Measurements from ENCODE around the gene SLU7. TPM values are rescaled to one million over a fixed set of nuclear protein-coding genes. Genes with fewer than 3 reads are reported as not detected.

The SLU7 gene
- total and polyA plus RNA-seq, 2 donors (not counting 3 experiments of a cell fraction or from before 2014, with no cell fraction given) = 10.2 to 48.2 TPM

GRCh38 chr5:160384681-160385080 lies 34.2 kb downstream of the SLU7 start:
- Histone ChIP-seq H3K36me3 (ENCODE audit: control insufficient read depth in 2 of 2, extremely low read depth in 1 of 2, insufficient read depth in 2 of 2, low read length in 2 of 2) (no peaks in the 10 kb centered on the region), H3K9me3 (replicated peaks; ENCODE audit: control insufficient read depth, insufficient read depth, low read length) (no peaks in the 10 kb centered on the region), H3K27me3 (ENCODE audit: control insufficient read depth in 2 of 2, insufficient read depth in 2 of 2, low read length in 2 of 2) (peaks cover 6 to 10% of the 10 kb centered on the region in 2 experiments), H3K4me2 (ENCODE audit: insufficient read depth, low read length) (no peak overlapping the region), H3K4me1 (ENCODE audit: control insufficient read depth, extremely low read depth, insufficient read depth, low read length) (no peaks in the 10 kb centered on the region), H3K9ac (replicated peaks; ENCODE audit: extremely low read depth, insufficient read depth, low read length) (no peak overlapping the region), H2AFZ (ENCODE audit: low read depth, low read length) (no peak overlapping the region), H4K20me1 (replicated peaks; ENCODE audit: control insufficient read depth, extremely low read depth, insufficient read depth, low read length) (no peaks in the 10 kb centered on the region), H3K4me3 (replicated peaks in 1 of 3; ENCODE audit: insufficient read depth in 1 of 3, low read depth in 1 of 3, low read length in 3 of 3) (no peak overlapping the region), H3K79me2 (ENCODE audit: control insufficient read depth, insufficient read depth, low read length) (no peaks in the 10 kb centered on the region), H3K9me1 (replicated peaks; ENCODE audit: control insufficient read depth, extremely low read depth, insufficient read depth, low read length) (no peaks in the 10 kb centered on the region), H3K27ac (ENCODE audit: insufficient read depth, low read depth, low read length) (no peak overlapping the region)
- DNase-seq (ENCODE audit: low read depth, low spot score) (no peak), FAIRE-seq (no peak)
- dilution Hi-C loops (cut with MboI; ENCODE audit: extremely low pct_ligation_motif_present, low sequenced_read_pairs) (no loop called here), intact Hi-C loops (cut with micrococcal nuclease) (no loop called here)
- POLR2A ChIA-PET = no interaction called here
- CTCF ChIA-PET = interaction anchor here (1.4 kb wide), 1 partner anchor 14 kb away, joined by 4 read pairs; the partner anchor contains the start of gene C1QTNF2
- TF ChIP-seq EZH2 (IDR thresholded peaks at IDR 0.05; ENCODE audit: borderline replicate concordance, low read depth, low read length, severe bottlenecking) (no peak), GATA2 (IDR thresholded peaks at IDR 0.05; ENCODE audit: insufficient read depth, insufficient read length, low read depth, low read length) (no peak), POLR2A (IDR thresholded peaks at IDR 0.05; ENCODE audit: low read depth, low read length) (no peak), FOS (IDR thresholded peaks at IDR 0.05; ENCODE audit: borderline replicate concordance, insufficient read depth, low read length) (no peak), JUN (IDR thresholded peaks at IDR 0.05; ENCODE audit: borderline replicate concordance, insufficient read depth, insufficient read length, low read depth) (no peak), MYC (IDR thresholded peaks at IDR 0.05; ENCODE audit: low read depth, low read length) (no peak), POLR2AphosphoS5 (IDR thresholded peaks at IDR 0.05; ENCODE audit: insufficient read depth, low read depth, low read length) (no peak)
- TF ChIP-seq, protein P1, sequence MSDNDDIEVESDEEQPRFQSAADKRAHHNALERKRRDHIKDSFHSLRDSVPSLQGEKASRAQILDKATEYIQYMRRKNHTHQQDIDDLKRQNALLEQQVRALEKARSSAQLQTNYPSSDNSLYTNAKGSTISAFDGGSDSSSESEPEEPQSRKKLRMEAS (IDR thresholded peaks at IDR 0.05; ENCODE audit: insufficient read depth, insufficient read length) = no peak
- TF ChIP-seq, protein P2, sequence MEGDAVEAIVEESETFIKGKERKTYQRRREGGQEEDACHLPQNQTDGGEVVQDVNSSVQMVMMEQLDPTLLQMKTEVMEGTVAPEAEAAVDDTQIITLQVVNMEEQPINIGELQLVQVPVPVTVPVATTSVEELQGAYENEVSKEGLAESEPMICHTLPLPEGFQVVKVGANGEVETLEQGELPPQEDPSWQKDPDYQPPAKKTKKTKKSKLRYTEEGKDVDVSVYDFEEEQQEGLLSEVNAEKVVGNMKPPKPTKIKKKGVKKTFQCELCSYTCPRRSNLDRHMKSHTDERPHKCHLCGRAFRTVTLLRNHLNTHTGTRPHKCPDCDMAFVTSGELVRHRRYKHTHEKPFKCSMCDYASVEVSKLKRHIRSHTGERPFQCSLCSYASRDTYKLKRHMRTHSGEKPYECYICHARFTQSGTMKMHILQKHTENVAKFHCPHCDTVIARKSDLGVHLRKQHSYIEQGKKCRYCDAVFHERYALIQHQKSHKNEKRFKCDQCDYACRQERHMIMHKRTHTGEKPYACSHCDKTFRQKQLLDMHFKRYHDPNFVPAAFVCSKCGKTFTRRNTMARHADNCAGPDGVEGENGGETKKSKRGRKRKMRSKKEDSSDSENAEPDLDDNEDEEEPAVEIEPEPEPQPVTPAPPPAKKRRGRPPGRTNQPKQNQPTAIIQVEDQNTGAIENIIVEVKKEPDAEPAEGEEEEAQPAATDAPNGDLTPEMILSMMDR (IDR thresholded peaks at IDR 0.05; ENCODE audit: extremely low read depth in 1 of 2, insufficient read depth in 1 of 2, low read depth in 1 of 2, low read length in 2 of 2) = no peak
- no TSS peak for BruUV-seq (replicated peaks)
